ENCODE results near the gene GLP1R.

DNA sequence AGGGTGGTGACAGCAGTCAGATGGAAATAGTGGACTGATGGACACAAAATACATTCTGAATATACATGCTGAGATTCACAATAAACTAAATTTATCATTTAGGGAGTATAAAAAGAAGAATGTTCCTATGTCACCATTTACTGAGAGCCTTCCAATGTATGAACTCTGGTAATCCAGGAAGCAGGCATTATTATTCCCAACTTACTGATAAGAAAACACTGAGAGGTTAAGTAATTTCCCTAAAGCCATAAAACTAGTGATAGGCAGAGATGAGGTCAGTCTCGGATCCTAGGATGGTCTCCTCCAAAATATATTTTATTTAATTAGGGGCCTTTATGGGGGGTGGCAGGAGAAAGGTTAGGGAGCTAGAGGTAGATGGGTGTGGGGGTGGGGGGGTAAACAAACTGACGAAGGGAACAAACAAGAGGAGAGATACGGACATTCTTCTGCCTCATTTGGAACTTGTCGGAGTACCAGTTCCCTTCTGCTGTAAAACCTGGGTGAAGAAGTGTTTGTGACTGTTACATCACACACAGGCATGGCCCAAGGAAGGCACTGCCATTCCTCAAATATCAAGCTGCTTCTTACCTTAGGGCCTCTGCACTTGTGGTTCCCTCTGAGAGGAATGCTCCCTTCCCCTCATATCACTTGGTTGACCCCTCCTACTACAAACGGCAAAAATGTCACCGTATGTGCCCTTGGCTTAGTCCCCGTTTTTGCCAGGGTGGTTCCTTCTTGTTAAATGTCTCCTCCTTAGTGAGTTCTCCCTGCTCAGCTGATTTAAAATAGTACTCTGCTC, 59.7 kb downstream of the GLP1R start:
- TF ChIP-seq GATA3 (IDR thresholded peaks at IDR 0.05; ENCODE audit: low read depth, low read length) (no peak), GATA2 (IDR thresholded peaks at IDR 0.05; ENCODE audit: low read depth, low read length) (no peak)

Measured in SH-SY5Y (cell line).